H9 (cell line): Measurements from ENCODE around the gene PIPOX. TPM values are rescaled to one million over a fixed set of nuclear protein-coding genes. Genes with fewer than 3 reads are reported as not detected.

Experiments used
- DNase-seq: peaks from one replicate; pipeline ENCODE4 v3.0.0-alpha.2; 2017
- H2AFZ ChIP-seq: one replicate; pipeline ENCODE4 v1.6.1; 2013; ENCODE audit warnings: mild to moderate bottlenecking, low read length, control low read depth, moderate library complexity
- H2AK5ac ChIP-seq: 2 replicates; pipeline ENCODE4 v1.6.1; 2013; ENCODE audit warnings: low read length, control low read depth, mixed read lengths; ENCODE audit not compliant: insufficient read length
- H2BK120ac ChIP-seq: one replicate; pipeline ENCODE4 v1.6.1; 2013; ENCODE audit warnings: low read depth, mild to moderate bottlenecking, low read length, control low read depth, inconsistent platforms; ENCODE audit not compliant: poor library complexity, severe bottlenecking
- H2BK12ac ChIP-seq: 2 replicates; pipeline ENCODE4 v1.6.1; 2013; ENCODE audit warnings: low read length, control low read depth, mixed read lengths, low read depth; ENCODE audit not compliant: insufficient read length
- H2BK15ac ChIP-seq: 2 replicates; pipeline ENCODE4 v1.6.1; 2013; ENCODE audit warnings: low read depth, low read length, control low read depth
- H2BK20ac ChIP-seq: one replicate; pipeline ENCODE4 v1.6.1; 2013; ENCODE audit warnings: low read depth, mild to moderate bottlenecking, low read length, control low read depth, inconsistent platforms; ENCODE audit not compliant: poor library complexity, severe bottlenecking
- H2BK5ac ChIP-seq: 2 replicates; pipeline ENCODE4 v1.6.1; 2013; ENCODE audit warnings: low read length, control low read depth, mixed read lengths; ENCODE audit not compliant: insufficient read length
- H3K14ac ChIP-seq: 2 replicates; pipeline ENCODE4 v1.6.1; 2013; ENCODE audit warnings: low read length, control low read depth; ENCODE audit not compliant: insufficient read depth
- H3K18ac ChIP-seq: 2 replicates; pipeline ENCODE4 v1.6.1; 2013; ENCODE audit warnings: low read depth, mild to moderate bottlenecking, mixed read lengths, low read length, control low read depth; ENCODE audit not compliant: insufficient read length
- H3K23ac ChIP-seq: 2 replicates; pipeline ENCODE4 v1.6.1; 2013; ENCODE audit warnings: low read length, control low read depth, mixed read lengths, low read depth; ENCODE audit not compliant: insufficient read length
- H3K23me2 ChIP-seq: 2 replicates; pipeline ENCODE4 v1.6.1; 2013; ENCODE audit warnings: low read depth, mild to moderate bottlenecking, mixed read lengths, low read length, control low read depth; ENCODE audit not compliant: insufficient read length, poor library complexity, severe bottlenecking
- H3K27ac ChIP-seq: 2 replicates; pipeline ENCODE4 v1.5.1; 2013; ENCODE audit warnings: low read length, control low read depth, mixed read lengths, low read depth; ENCODE audit not compliant: insufficient read length
- H3K27me3 ChIP-seq: 2 replicates; pipeline ENCODE4 v1.6.1; 2013; ENCODE audit warnings: low read length, control low read depth, inconsistent platforms; ENCODE audit not compliant: insufficient read depth
- H3K4ac ChIP-seq: 2 replicates; pipeline ENCODE4 v1.6.1; 2013; ENCODE audit warnings: low read depth, mild to moderate bottlenecking, control low read depth, inconsistent platforms, low read length, moderate library complexity
- H3K4me1 ChIP-seq: 2 replicates; pipeline ENCODE4 v1.6.1; 2013; ENCODE audit warnings: low read length, control low read depth, inconsistent platforms; ENCODE audit not compliant: insufficient read depth
- H3K4me2 ChIP-seq: 2 replicates; pipeline ENCODE4 v1.6.1; 2013; ENCODE audit warnings: low read length, control low read depth, mixed read lengths; ENCODE audit not compliant: insufficient read length, insufficient read depth
- H3K56ac ChIP-seq: 2 replicates; pipeline ENCODE4 v1.6.1; 2013; ENCODE audit warnings: low read depth, mild to moderate bottlenecking, mixed read lengths, low read length, control low read depth; ENCODE audit not compliant: insufficient read length
- H3K79me1 ChIP-seq: 2 replicates; pipeline ENCODE4 v1.6.1; 2013; ENCODE audit warnings: low read depth, mild to moderate bottlenecking, moderate library complexity, low read length, control low read depth, inconsistent platforms; ENCODE audit not compliant: insufficient read depth, poor library complexity, severe bottlenecking
- H3K79me2 ChIP-seq: 2 replicates; pipeline ENCODE4 v1.6.1; 2013; ENCODE audit warnings: low read length, control low read depth, inconsistent platforms; ENCODE audit not compliant: insufficient read depth
- H3K9ac ChIP-seq: 2 replicates; pipeline ENCODE4 v1.6.1; 2013; ENCODE audit warnings: low read length, control low read depth, mixed read lengths; ENCODE audit not compliant: insufficient read length; ENCODE audit errors: extremely low read depth
- H3K9me3 ChIP-seq: one replicate; pipeline ENCODE4 v1.6.1; 2013; ENCODE audit warnings: low read depth, low read length, inconsistent platforms; ENCODE audit not compliant: control insufficient read depth
- H3T11ph ChIP-seq: one replicate; pipeline ENCODE4 v1.6.1; 2013; ENCODE audit warnings: mild to moderate bottlenecking, low read length, control low read depth, inconsistent platforms
- H4K20me1 ChIP-seq: one replicate; pipeline ENCODE4 v1.6.1; 2013; ENCODE audit not compliant: control insufficient read depth, insufficient read length, insufficient read depth
- H4K5ac ChIP-seq: 2 replicates; pipeline ENCODE4 v1.6.1; 2013; ENCODE audit warnings: low read depth, mild to moderate bottlenecking, mixed read lengths, low read length, control low read depth; ENCODE audit not compliant: insufficient read length
- H4K8ac ChIP-seq: replicated peaks from 2 replicates; pipeline ENCODE4 v1.6.1; 2013; ENCODE audit warnings: low read length, control low read depth, mixed read lengths, low read depth; ENCODE audit not compliant: insufficient read length
- H4K91ac ChIP-seq: 2 replicates; pipeline ENCODE4 v1.6.1; 2013; ENCODE audit warnings: low read depth, mild to moderate bottlenecking, moderate library complexity, mixed read lengths, low read length, control low read depth; ENCODE audit not compliant: insufficient read length
- H3K27ac Mint-ChIP-seq, 3 experiments: 2 replicates in 2 of 3; 3 replicates in 1 of 3; pipeline ENCODE4 v1.8.0; 2020 to 2021; ENCODE audit warnings: mixed read lengths in 3 of 3, mild to moderate bottlenecking in 1 of 3, moderate library complexity in 1 of 3
- H3K27me3 Mint-ChIP-seq: 2 replicates; pipeline ENCODE4 v1.8.0; 2021; ENCODE audit warnings: low read depth, mild to moderate bottlenecking, moderate library complexity, mixed read lengths
- H3K36me3 Mint-ChIP-seq, 3 experiments: 2 replicates in 2 of 3; 3 replicates in 1 of 3; pipeline ENCODE4 v1.8.0; 2020 to 2021; ENCODE audit warnings: low read depth in 3 of 3, mixed read lengths in 3 of 3; ENCODE audit not compliant: insufficient read depth in 1 of 3
- H3K4me1 Mint-ChIP-seq, 2 experiments: 2 replicates each; pipeline ENCODE4 v1.8.0; 2020; ENCODE audit warnings: mixed read lengths in 2 of 2
- H3K4me3 Mint-ChIP-seq, 2 experiments: 2 replicates in 1 of 2; 3 replicates in 1 of 2; pipeline ENCODE4 v1.8.0; 2020 to 2021; ENCODE audit warnings: mild to moderate bottlenecking in 2 of 2, mixed read lengths in 2 of 2, moderate library complexity in 1 of 2
- H3K9me3 Mint-ChIP-seq, 2 experiments: 2 replicates in 1 of 2; 3 replicates in 1 of 2; pipeline ENCODE4 v1.8.0; 2020; ENCODE audit warnings: mild to moderate bottlenecking in 2 of 2, mixed read lengths in 2 of 2, moderate library complexity in 1 of 2
- WGBS: extraction: QIAGEN DNeasy Blood & Tissue Kit; methylation state at CpG from one replicate; pipeline ENCODE4 v1.1.7; 2013; ENCODE audit warnings: missing lambda C conversion rate, low lambda C conversion rate, mixed read lengths; ENCODE audit not compliant: insufficient read length; ENCODE audit errors: extremely low coverage; 5-methylcytosine and 5-hydroxymethylcytosine counted together
- total RNA-seq: library from RNA; stranded (reverse); gene quantifications from 2 replicates; pipeline ENCODE4 v1.2.1, GENCODE V29; 2021
- TF ChIP-seq, protein P1 (sequence below): fragments of 200-600 bp; sonication (generic); conservative IDR thresholded peaks from 3 replicates; pipeline ENCODE4 v1.8.0; 2021; ENCODE audit warnings: antibody characterized with exemption, mild to moderate bottlenecking

Gene PIPOX
- total RNA-seq, 1 experiment from 2014 or later = 30.1 TPM

- H3K79me2 ChIP-seq = no peaks in the 10 kb centered on the region
- DNase-seq = no peak
- H3K9ac ChIP-seq = no peak overlapping the region
- H3K4ac ChIP-seq = no peak overlapping the region
- Mint-ChIP-seq H3K4me1 (peaks cover 13 to 18% of the 10 kb centered on the region in 2 experiments), H3K9me3 (no peaks in the 10 kb centered on the region), H3K27ac (peak overlapping the region in 1 of 3 experiments; percentile 32; a peak in 2 of 7 replicates), H3K36me3 (peaks cover 0 to 19% (median 3%) of the 10 kb centered on the region in 3 experiments; a peak in 3 of 7 replicates), H3K27me3 (no peaks in the 10 kb centered on the region), H3K4me3 (no peak overlapping the region)
- H2AK5ac ChIP-seq = no peak overlapping the region
- no peaks in the 10 kb centered on the region for H3K27me3 ChIP-seq
- H2BK20ac ChIP-seq = no peak overlapping the region
- no peak overlapping the region for H2BK12ac ChIP-seq
- H3K18ac ChIP-seq = no peak overlapping the region
- no CpG with 5 or more reads among the region's 10 CpGs for WGBS
- no peak overlapping the region for H2BK120ac ChIP-seq
- no peak overlapping the region for H4K8ac ChIP-seq
- H2BK5ac ChIP-seq = no peak overlapping the region
- no peaks in the 10 kb centered on the region for H3K9me3 ChIP-seq
- no peak overlapping the region for H2BK15ac ChIP-seq
- H3T11ph ChIP-seq = no peak overlapping the region
- H4K91ac ChIP-seq = no peak overlapping the region
- no peaks in the 10 kb centered on the region for H3K79me1 ChIP-seq
- H4K5ac ChIP-seq = no peak overlapping the region
- H3K14ac ChIP-seq = no peak overlapping the region
- no peak overlapping the region for H3K23ac ChIP-seq
- no peak overlapping the region for H3K4me2 ChIP-seq
- no peak overlapping the region for H3K27ac ChIP-seq
- no peaks in the 10 kb centered on the region for H4K20me1 ChIP-seq
- no peak overlapping the region for H2AFZ ChIP-seq
- H3K4me1 ChIP-seq = peaks cover 7% of the 10 kb centered on the region; the same call in 1 of the 2 replicates
- TF ChIP-seq, protein P1, sequence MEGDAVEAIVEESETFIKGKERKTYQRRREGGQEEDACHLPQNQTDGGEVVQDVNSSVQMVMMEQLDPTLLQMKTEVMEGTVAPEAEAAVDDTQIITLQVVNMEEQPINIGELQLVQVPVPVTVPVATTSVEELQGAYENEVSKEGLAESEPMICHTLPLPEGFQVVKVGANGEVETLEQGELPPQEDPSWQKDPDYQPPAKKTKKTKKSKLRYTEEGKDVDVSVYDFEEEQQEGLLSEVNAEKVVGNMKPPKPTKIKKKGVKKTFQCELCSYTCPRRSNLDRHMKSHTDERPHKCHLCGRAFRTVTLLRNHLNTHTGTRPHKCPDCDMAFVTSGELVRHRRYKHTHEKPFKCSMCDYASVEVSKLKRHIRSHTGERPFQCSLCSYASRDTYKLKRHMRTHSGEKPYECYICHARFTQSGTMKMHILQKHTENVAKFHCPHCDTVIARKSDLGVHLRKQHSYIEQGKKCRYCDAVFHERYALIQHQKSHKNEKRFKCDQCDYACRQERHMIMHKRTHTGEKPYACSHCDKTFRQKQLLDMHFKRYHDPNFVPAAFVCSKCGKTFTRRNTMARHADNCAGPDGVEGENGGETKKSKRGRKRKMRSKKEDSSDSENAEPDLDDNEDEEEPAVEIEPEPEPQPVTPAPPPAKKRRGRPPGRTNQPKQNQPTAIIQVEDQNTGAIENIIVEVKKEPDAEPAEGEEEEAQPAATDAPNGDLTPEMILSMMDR = no peak
- H3K56ac ChIP-seq = no peak overlapping the region
- H3K23me2 ChIP-seq = no peaks in the 10 kb centered on the region
These were observed 11.9 kb downstream of the PIPOX start for GRCh38 chr17:29054835-29055234.
